HCT116 (cell line): ENCODE data around the gene HRH3. TPM values are rescaled to one million over a fixed set of nuclear protein-coding genes. Genes with fewer than 3 reads are reported as not detected.

Source experiments
- ATAC-seq: fragments of 200-7000 bp; cut with Tn5 transposase; 2 replicates; pipeline ENCODE4 v1.9.1; 2020; ENCODE audit warnings: mild to moderate bottlenecking, moderate library complexity
- BruUV-seq: library from RNA; stranded (reverse); fragments of 400-500 nt; replicated peaks from 2 replicates; lab custom pipeline; 2021; lab: Mats Ljungman, UMichigan
- CTCF ChIA-PET: fragments of 300-600 bp; sonication (Branson Sonifier 250); formaldehyde crosslinking; loops from one replicate; lab custom pipeline; 2021; ENCODE audit warnings: antibody characterized with exemption; lab: Charles Lee
- POLR2A ChIA-PET: fragments of 300-600, 350-600 bp; sonication (Branson Sonifier 250); formaldehyde crosslinking; loops from one replicate; lab custom pipeline; 2021; ENCODE audit warnings: antibody characterized with exemption; lab: Charles Lee
- RAD21 ChIA-PET, 2 experiments: fragments of 300-600 bp; sonication (Branson Sonifier 250); formaldehyde crosslinking; loops; one replicate each; lab custom pipeline; 2023; ENCODE audit warnings: low total read pairs in 2 of 2; ENCODE audit not compliant: uncharacterized antibody in 2 of 2, unreplicated experiment in 2 of 2, low non-redundant PET in 1 of 2; lab: Charles Lee
- DNase-seq: peaks from one replicate; pipeline ENCODE4 v3.0.0-alpha.2; 2010; ENCODE audit warnings: low read depth, low spot score
- H2AFZ ChIP-seq: fragments of 200-600 bp; shearing (Covaris generic), sonication (generic); 2 replicates; pipeline ENCODE4 v1.6.1; 2017; ENCODE audit warnings: low read depth, mixed run types, mixed read lengths, antibody characterized with exemption, low read length; ENCODE audit not compliant: poor library complexity, severe bottlenecking
- H3K27ac ChIP-seq: 2 replicates; pipeline ENCODE4 v1.5.1; 2012; ENCODE audit warnings: low read depth, low read length
- H3K27me3 ChIP-seq: fragments of 200-600 bp; sonication (generic); 2 replicates; pipeline ENCODE4 v1.6.1; 2016; ENCODE audit warnings: mixed run types, low read length, mixed read lengths; ENCODE audit not compliant: insufficient read depth
- H3K36me3 ChIP-seq, 2 experiments: fragments of 200-500 bp in 1 of 2; fragments of 200-600 bp in 1 of 2; sonication (Bioruptor generic) in 1 of 2; sonication (generic) in 1 of 2; 2 replicates each; pipeline versions ENCODE4 v1.5.1 to v1.6.1; 2014 to 2016; ENCODE audit warnings: low read length in 2 of 2, inconsistent platforms in 1 of 2, mixed read lengths in 1 of 2, mixed run types in 1 of 2; ENCODE audit not compliant: insufficient read depth in 2 of 2, control insufficient read depth in 1 of 2
- H3K4me1 ChIP-seq, 2 experiments: fragments of 200-600 bp in 1 of 2; sonication (generic) in 1 of 2; 2 replicates each; pipeline versions ENCODE4 v1.5.1 to v1.6.1; 2012 to 2017; ENCODE audit warnings: low read length in 2 of 2, inconsistent platforms in 1 of 2, mild to moderate bottlenecking in 1 of 2, mixed read lengths in 1 of 2, mixed run types in 1 of 2, moderate library complexity in 1 of 2; ENCODE audit not compliant: insufficient read depth in 2 of 2, control insufficient read depth in 1 of 2
- H3K4me2 ChIP-seq: fragments of 200-600 bp; sonication (generic); 2 replicates; pipeline ENCODE4 v1.6.1; 2017; ENCODE audit warnings: mixed run types, low read length, mixed read lengths
- H3K4me3 ChIP-seq, 2 experiments: fragments of 200-600 bp in 1 of 2; sonication (generic) in 1 of 2; replicated peaks in 1 of 2; 2 replicates each; pipeline ENCODE4 v1.5.1; 2011 to 2016; ENCODE audit warnings: low read length in 2 of 2, control low read depth in 1 of 2, low read depth in 1 of 2, mild to moderate bottlenecking in 1 of 2, mixed read lengths in 1 of 2, mixed run types in 1 of 2
- H3K79me2 ChIP-seq: fragments of 200-600 bp; sonication (generic); 2 replicates; pipeline ENCODE4 v1.6.1; 2017; ENCODE audit warnings: mild to moderate bottlenecking, mixed run types, low read length, moderate library complexity, mixed read lengths; ENCODE audit not compliant: insufficient read depth
- H3K9ac ChIP-seq: fragments of 200-600 bp; sonication (generic); 2 replicates; pipeline ENCODE4 v1.6.1; 2016; ENCODE audit warnings: low read length, mixed read lengths
- H3K9me2 ChIP-seq: fragments of 200-600 bp; sonication (generic), shearing (Covaris generic); 2 replicates; pipeline ENCODE4 v1.6.1; 2017; ENCODE audit warnings: mixed run types, mild to moderate bottlenecking, moderate library complexity; ENCODE audit not compliant: insufficient read depth
- H3K9me3 ChIP-seq, 2 experiments: fragments of 200-500 bp in 1 of 2; fragments of 200-600 bp in 1 of 2; sonication (Bioruptor generic) in 1 of 2; sonication (generic) in 1 of 2; 2 replicates each; pipeline ENCODE4 v1.6.1; 2014 to 2017; ENCODE audit warnings: low read length in 2 of 2, mixed read lengths in 2 of 2, inconsistent platforms in 1 of 2, low read depth in 1 of 2, mild to moderate bottlenecking in 1 of 2, mixed run types in 1 of 2, moderate library complexity in 1 of 2; ENCODE audit not compliant: control insufficient read depth in 1 of 2, insufficient read depth in 1 of 2
- H4K20me1 ChIP-seq: fragments of 200-600 bp; sonication (generic), shearing (Covaris generic); 2 replicates; pipeline ENCODE4 v1.6.1; 2017; ENCODE audit warnings: mixed run types, mild to moderate bottlenecking, moderate library complexity; ENCODE audit not compliant: insufficient read depth
- ATF3 ChIP-seq: IDR thresholded peaks from 2 replicates; pipeline ENCODE4 v1.6.1; 2012
- CBX3 ChIP-seq: IDR thresholded peaks from 2 replicates; pipeline ENCODE4 v1.6.1; 2012; ENCODE audit warnings: low read depth
- CEBPB ChIP-seq: IDR thresholded peaks from 2 replicates; pipeline ENCODE4 v1.6.1; 2012; ENCODE audit warnings: low read depth
- EGR1 ChIP-seq: IDR thresholded peaks from 2 replicates; pipeline ENCODE4 v1.6.1; 2012; ENCODE audit warnings: low read depth
- ELF1 ChIP-seq: IDR thresholded peaks from 2 replicates; pipeline ENCODE4 v1.6.1; 2012; ENCODE audit warnings: low read depth, borderline replicate concordance
- EZH2 ChIP-seq: fragments of 200-600 bp; sonication (generic); IDR thresholded peaks from 2 replicates; pipeline ENCODE4 v1.6.1; 2017; ENCODE audit warnings: antibody characterized with exemption, mixed run types
- EZH2phosphoT487 ChIP-seq: fragments of 200-600 bp; IDR thresholded peaks from 2 replicates; pipeline ENCODE4 v1.6.1; 2018; ENCODE audit warnings: antibody characterized with exemption, borderline replicate concordance
- JUND ChIP-seq: IDR thresholded peaks from 2 replicates; pipeline ENCODE4 v1.6.1; 2012
- POLR2AphosphoS5 ChIP-seq: IDR thresholded peaks from 2 replicates; pipeline ENCODE4 v1.6.1; 2011; ENCODE audit warnings: mild to moderate bottlenecking, low read depth, low read length, moderate library complexity
- RAD21 ChIP-seq: IDR thresholded peaks from 2 replicates; pipeline ENCODE4 v1.6.1; 2012; ENCODE audit warnings: low read depth, mild to moderate bottlenecking
- SIN3A ChIP-seq: IDR thresholded peaks from 2 replicates; pipeline ENCODE4 v1.6.1; 2012; ENCODE audit warnings: low read depth
- TCF7L2 ChIP-seq: IDR thresholded peaks from 2 replicates; pipeline ENCODE4 v1.7.0; 2011; ENCODE audit warnings: borderline replicate concordance, inconsistent platforms; ENCODE audit not compliant: insufficient read depth, insufficient read length; ENCODE audit errors: extremely low read depth
- YY1 ChIP-seq: IDR thresholded peaks from 2 replicates; pipeline ENCODE4 v1.6.1; 2011; ENCODE audit warnings: low read length, low read depth, moderate library complexity, mild to moderate bottlenecking; ENCODE audit not compliant: insufficient replicate concordance; ENCODE audit errors: extremely low read depth
- intact Hi-C: fragments of 100-400 bp; cut with micrococcal nuclease; formaldehyde crosslinking; loops from 2 replicates; pipeline ENCODE4 v1.10.0; 2022
- total RNA-seq: library from RNA; stranded (reverse); gene quantifications from one replicate; pipeline ENCODE4 v1.2.1, GENCODE V29; 2021; ENCODE audit not compliant: unreplicated experiment
- TF ChIP-seq, protein P1 (sequence below): IDR thresholded peaks from 2 replicates; pipeline ENCODE4 v1.6.1; 2012; ENCODE audit warnings: low read depth

Gene HRH3
- total RNA-seq, 1 experiment from 2014 or later, result not detected

GRCh38 chr20:62179162-62179504 lies 40.9 kb downstream of the HRH3 start:
- BruUV-seq, result no TSS peak
- Histone ChIP-seq H3K27ac (no peak overlapping the region), H4K20me1 (no peaks in the 10 kb centered on the region), H3K79me2 (peaks cover 25% of the 10 kb centered on the region), H3K27me3 (no peaks in the 10 kb centered on the region), H3K4me1 (peaks cover 2 to 11% of the 10 kb centered on the region in 2 experiments; a peak in 3 of 4 replicates), H3K9ac (no peak overlapping the region), H3K36me3 (peaks cover 0 to 2% of the 10 kb centered on the region in 2 experiments; a peak in 2 of 4 replicates), H3K4me2 (no peak overlapping the region), H3K9me3 (no peaks in the 10 kb centered on the region), H2AFZ (no peak overlapping the region), H3K9me2 (no peaks in the 10 kb centered on the region), H3K4me3 (no peak overlapping the region)
- intact Hi-C loops, result no loop called here
- ATAC-seq (no peak), DNase-seq (no peak)
- POLR2A ChIA-PET, result no interaction called here
- CTCF ChIA-PET, result no interaction called here
- RAD21 ChIA-PET, result no interaction called here
- TF ChIP-seq EZH2 (no peak), SIN3A (no peak), CBX3 (no peak), EZH2phosphoT487 (no peak), YY1 (no peak), CEBPB (no peak), ATF3 (no peak)

DNA sequence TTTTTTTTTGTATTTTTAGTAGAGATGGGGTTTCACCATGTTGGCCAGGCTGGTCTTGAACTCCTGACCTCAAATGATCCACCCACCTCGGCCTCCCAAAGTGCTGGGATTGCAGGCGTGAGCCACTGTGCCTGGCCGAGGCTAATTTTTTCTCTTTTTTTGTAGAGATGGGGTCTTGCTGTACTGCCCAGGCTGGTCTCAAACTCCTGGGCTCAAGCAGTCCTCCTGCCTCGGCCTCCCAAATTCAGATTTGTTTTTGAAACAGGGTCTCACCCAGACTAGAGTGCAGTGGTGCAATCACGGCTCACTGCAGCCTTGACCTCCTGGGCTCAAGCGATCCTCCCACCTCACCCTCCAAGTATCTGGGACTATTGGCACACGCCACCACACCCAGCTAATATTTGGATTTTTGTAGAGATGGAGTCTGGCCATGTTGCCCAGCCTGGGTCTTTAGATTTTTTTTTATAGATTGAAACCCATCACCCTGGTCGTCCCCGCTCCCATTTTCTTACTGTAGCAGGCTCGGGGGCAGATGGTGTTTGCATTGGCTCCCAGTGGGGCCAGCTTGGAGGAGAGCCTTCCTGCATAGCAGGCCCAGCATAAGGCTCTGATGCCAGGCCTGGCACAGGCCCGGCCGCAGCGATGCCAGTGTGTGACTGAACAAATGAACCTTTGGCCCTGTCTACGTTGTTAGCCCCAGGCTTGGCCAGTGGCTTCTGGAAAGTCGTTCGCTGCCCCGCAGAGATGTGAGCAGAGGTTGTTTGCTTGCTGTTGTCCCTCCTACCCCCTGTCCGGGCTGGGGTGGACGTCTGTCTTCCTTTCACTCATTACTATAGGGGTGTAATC lies 41.5 kb downstream of the HRH3 start:
- ChIA-PET CTCF (no interaction called here), RAD21 (no interaction called here), POLR2A (no interaction called here)
- BruUV-seq, result no TSS peak
- H3K4me2 ChIP-seq, result no peak overlapping the region
- no peak overlapping the region for H3K9ac ChIP-seq
- peaks cover 19% of the 10 kb centered on the region for H3K79me2 ChIP-seq
- no peak for DNase-seq
- H4K20me1 ChIP-seq, result no peaks in the 10 kb centered on the region
- H3K27me3 ChIP-seq, result no peaks in the 10 kb centered on the region
- no peaks in the 10 kb centered on the region for H3K9me2 ChIP-seq
- no peak overlapping the region for H3K4me3 ChIP-seq
- no peak for ATAC-seq
- H3K4me1 ChIP-seq, result peaks cover 2 to 6% of the 10 kb centered on the region in 2 experiments; a peak in 2 of 4 replicates
- intact Hi-C loops, result no loop called here
- peaks cover 0 to 2% of the 10 kb centered on the region in 2 experiments; a peak in 2 of 4 replicates for H3K36me3 ChIP-seq
- H3K9me3 ChIP-seq, result no peaks in the 10 kb centered on the region
- H3K27ac ChIP-seq, result no peak overlapping the region
- H2AFZ ChIP-seq, result no peak overlapping the region
- TF ChIP-seq, protein P1, sequence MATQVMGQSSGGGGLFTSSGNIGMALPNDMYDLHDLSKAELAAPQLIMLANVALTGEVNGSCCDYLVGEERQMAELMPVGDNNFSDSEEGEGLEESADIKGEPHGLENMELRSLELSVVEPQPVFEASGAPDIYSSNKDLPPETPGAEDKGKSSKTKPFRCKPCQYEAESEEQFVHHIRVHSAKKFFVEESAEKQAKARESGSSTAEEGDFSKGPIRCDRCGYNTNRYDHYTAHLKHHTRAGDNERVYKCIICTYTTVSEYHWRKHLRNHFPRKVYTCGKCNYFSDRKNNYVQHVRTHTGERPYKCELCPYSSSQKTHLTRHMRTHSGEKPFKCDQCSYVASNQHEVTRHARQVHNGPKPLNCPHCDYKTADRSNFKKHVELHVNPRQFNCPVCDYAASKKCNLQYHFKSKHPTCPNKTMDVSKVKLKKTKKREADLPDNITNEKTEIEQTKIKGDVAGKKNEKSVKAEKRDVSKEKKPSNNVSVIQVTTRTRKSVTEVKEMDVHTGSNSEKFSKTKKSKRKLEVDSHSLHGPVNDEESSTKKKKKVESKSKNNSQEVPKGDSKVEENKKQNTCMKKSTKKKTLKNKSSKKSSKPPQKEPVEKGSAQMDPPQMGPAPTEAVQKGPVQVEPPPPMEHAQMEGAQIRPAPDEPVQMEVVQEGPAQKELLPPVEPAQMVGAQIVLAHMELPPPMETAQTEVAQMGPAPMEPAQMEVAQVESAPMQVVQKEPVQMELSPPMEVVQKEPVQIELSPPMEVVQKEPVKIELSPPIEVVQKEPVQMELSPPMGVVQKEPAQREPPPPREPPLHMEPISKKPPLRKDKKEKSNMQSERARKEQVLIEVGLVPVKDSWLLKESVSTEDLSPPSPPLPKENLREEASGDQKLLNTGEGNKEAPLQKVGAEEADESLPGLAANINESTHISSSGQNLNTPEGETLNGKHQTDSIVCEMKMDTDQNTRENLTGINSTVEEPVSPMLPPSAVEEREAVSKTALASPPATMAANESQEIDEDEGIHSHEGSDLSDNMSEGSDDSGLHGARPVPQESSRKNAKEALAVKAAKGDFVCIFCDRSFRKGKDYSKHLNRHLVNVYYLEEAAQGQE, result no peak
- no peak for TF ChIP-seq RAD21
- no peak for TF ChIP-seq JUND
- TF ChIP-seq ELF1, result no peak
- no peak for TF ChIP-seq SIN3A
- no peak for TF ChIP-seq CBX3
- TF ChIP-seq TCF7L2, result no peak
- no peak for TF ChIP-seq EGR1
- TF ChIP-seq POLR2AphosphoS5, result no peak
